Karpas-422 (cell line): ENCODE results near the gene SHROOM4. TPM values are rescaled to one million over a fixed set of nuclear protein-coding genes. Genes with fewer than 3 reads are reported as not detected.
A peak's percentile ranks its signal among the peaks of the same experiment; 100 is the strongest.

Source experiments
- DNase-seq: peaks from one replicate; pipeline ENCODE4 v3.0.0-alpha.2; 2015
- H2AFZ ChIP-seq: fragments of 200-600 bp; sonication (generic); 2 replicates; pipeline ENCODE4 v1.6.1; 2014; ENCODE audit warnings: antibody characterized with exemption, low read length, mixed read lengths
- H3K27ac ChIP-seq: fragments of 200-600 bp; sonication (generic); 2 replicates; pipeline ENCODE4 v1.5.1; 2014; ENCODE audit warnings: mild to moderate bottlenecking, low read length, moderate library complexity
- H3K27me3 ChIP-seq: fragments of 200-600 bp; sonication (generic); 2 replicates; pipeline ENCODE4 v1.6.1; 2014; ENCODE audit warnings: low read length, mixed read lengths
- H3K36me3 ChIP-seq: fragments of 200-600 bp; sonication (generic); 2 replicates; pipeline ENCODE4 v1.6.1; 2014; ENCODE audit warnings: low read length, mixed read lengths; ENCODE audit not compliant: insufficient read depth
- H3K4me1 ChIP-seq: fragments of 200-600 bp; sonication (generic); 2 replicates; pipeline ENCODE4 v1.6.1; 2014; ENCODE audit warnings: mild to moderate bottlenecking, low read length, mixed read lengths
- H3K4me2 ChIP-seq: fragments of 200-600 bp; sonication (generic); 2 replicates; pipeline ENCODE4 v1.6.1; 2014; ENCODE audit warnings: low read length, low read depth, mild to moderate bottlenecking; ENCODE audit not compliant: poor library complexity, severe bottlenecking
- H3K4me3 ChIP-seq: fragments of 200-600 bp; sonication (generic); 2 replicates; pipeline ENCODE4 v1.5.1; 2014; ENCODE audit warnings: mild to moderate bottlenecking, antibody characterized with exemption, low read length, mixed read lengths
- H3K79me2 ChIP-seq: fragments of 200-600 bp; sonication (generic); 2 replicates; pipeline ENCODE4 v1.6.1; 2014; ENCODE audit warnings: mild to moderate bottlenecking, low read length, mixed read lengths
- H3K9ac ChIP-seq: fragments of 200-600 bp; sonication (generic); 2 replicates; pipeline ENCODE4 v1.6.0; 2014; ENCODE audit warnings: low read length
- H3K9me2 ChIP-seq: fragments of 200-600 bp; sonication (generic), shearing (Covaris generic); replicated peaks from 2 replicates; pipeline ENCODE4 v1.6.0; 2014; ENCODE audit warnings: mild to moderate bottlenecking, low read length, moderate library complexity; ENCODE audit not compliant: insufficient read depth
- H3K9me3 ChIP-seq: fragments of 300-700, 200-600 bp; sonication (generic); 2 replicates; pipeline ENCODE4 v1.6.1; 2014; ENCODE audit warnings: low read length, mixed read lengths
- H4K20me1 ChIP-seq: fragments of 200-600 bp; sonication (generic); 2 replicates; pipeline ENCODE4 v1.6.1; 2014; ENCODE audit warnings: mild to moderate bottlenecking, antibody characterized with exemption, low read length, low read depth; ENCODE audit not compliant: insufficient read depth
- total RNA-seq: library from RNA; depleted of rRNA; stranded (reverse); fragments of >200 nt; shearing (Covaris generic); gene quantifications from 2 replicates; pipeline ENCODE4 v1.2.3, GENCODE V29; 2014; ENCODE audit warnings: low replicate concordance

SHROOM4 gene
- total RNA-seq, 1 experiment from 2014 or later, result not detected

DNA sequence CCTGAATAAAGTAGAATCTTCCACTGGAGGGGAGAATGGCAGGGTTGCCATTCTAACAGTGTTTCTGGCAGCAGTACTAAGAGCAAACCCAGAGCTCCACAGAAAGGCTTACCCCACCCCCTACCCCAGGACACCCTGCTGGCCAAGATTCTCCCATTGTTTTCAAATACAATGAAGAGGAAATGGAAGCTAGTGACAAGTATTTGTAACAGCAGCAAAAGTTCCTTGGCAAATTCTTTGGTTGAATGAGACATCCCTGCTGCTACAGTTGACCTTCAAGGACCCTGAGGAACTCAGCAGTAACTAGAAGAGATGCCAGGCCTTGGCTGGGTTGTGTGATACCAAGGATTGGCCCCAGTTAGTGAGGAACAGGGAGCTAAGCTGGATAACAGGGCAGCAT is 219.2 kb downstream of the SHROOM4 start:
- H3K36me3 ChIP-seq, result no peaks in the 10 kb centered on the region
- no peaks in the 10 kb centered on the region for H4K20me1 ChIP-seq
- no peaks in the 10 kb centered on the region for H3K27me3 ChIP-seq
- no peak overlapping the region for H3K4me2 ChIP-seq
- H3K9me3 ChIP-seq, result no peaks in the 10 kb centered on the region
- H3K4me3 ChIP-seq, result no peak overlapping the region
- H3K79me2 ChIP-seq, result no peaks in the 10 kb centered on the region
- H3K4me1 ChIP-seq, result no peaks in the 10 kb centered on the region
- H3K9me2 ChIP-seq, result no peaks in the 10 kb centered on the region
- no peak for DNase-seq
- H3K9ac ChIP-seq, result no peak overlapping the region
- H3K27ac ChIP-seq, result no peak overlapping the region
- no peak overlapping the region for H2AFZ ChIP-seq

GRCh38 chrX:50586980-50587379 is 227.0 kb downstream of the SHROOM4 start:
- no peak overlapping the region for H3K4me3 ChIP-seq
- no peaks in the 10 kb centered on the region for H3K4me1 ChIP-seq
- DNase-seq, result no peak
- H3K27me3 ChIP-seq, result no peaks in the 10 kb centered on the region
- H3K9ac ChIP-seq, result no peak overlapping the region
- H3K79me2 ChIP-seq, result no peaks in the 10 kb centered on the region
- H3K9me2 ChIP-seq, result no peaks in the 10 kb centered on the region
- H4K20me1 ChIP-seq, result no peaks in the 10 kb centered on the region
- H3K4me2 ChIP-seq, result no peak overlapping the region
- H2AFZ ChIP-seq, result no peak overlapping the region
- H3K9me3 ChIP-seq, result no peaks in the 10 kb centered on the region
- H3K36me3 ChIP-seq, result no peaks in the 10 kb centered on the region
- H3K27ac ChIP-seq, result no peak overlapping the region

DNA sequence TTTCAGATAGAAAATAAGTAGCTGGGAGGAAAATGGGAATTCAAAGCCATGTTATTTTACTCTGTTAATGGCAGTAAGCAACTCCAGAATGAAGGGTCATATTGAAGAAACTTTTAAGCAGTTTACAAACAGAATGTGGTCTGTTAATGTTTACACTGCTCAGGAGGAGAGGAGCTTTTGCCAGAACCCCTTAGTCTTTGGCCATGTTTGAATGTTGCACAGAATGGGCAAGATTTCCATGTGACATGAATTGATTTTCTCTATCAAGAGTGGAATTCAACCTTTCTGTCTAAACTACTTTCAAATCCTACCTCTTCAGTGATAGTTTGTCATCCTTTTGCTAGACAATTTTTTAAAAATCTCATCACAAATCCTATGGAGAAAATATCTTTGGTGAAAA is 227.6 kb downstream of the SHROOM4 start:
- Histone ChIP-seq H2AFZ (no peak overlapping the region), H3K36me3 (no peaks in the 10 kb centered on the region), H3K9ac (no peak overlapping the region), H3K4me1 (no peaks in the 10 kb centered on the region), H3K9me2 (no peaks in the 10 kb centered on the region), H3K27ac (no peak overlapping the region), H3K9me3 (no peaks in the 10 kb centered on the region), H3K79me2 (no peaks in the 10 kb centered on the region), H3K27me3 (no peaks in the 10 kb centered on the region), H3K4me2 (no peak overlapping the region), H4K20me1 (no peaks in the 10 kb centered on the region), H3K4me3 (no peak overlapping the region)
- no peak for DNase-seq

DNA sequence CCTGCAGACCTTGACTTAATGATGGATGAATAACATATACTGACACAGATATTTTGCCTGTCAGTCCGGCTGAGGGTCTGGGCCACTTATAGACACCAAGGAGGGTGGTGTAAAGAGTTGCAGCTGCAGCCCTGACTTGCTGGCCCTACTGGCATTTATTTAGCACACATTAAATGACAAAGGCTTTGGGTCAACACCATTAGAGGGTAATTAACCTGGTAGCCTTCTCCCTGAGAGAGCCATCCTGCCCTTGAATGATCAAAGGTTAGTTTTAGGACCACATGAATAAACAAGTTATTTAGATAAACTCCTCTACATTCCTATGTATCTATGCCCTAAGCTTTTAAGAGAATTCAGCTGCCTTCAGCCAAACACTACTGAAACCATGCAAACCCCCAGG is 232.6 kb downstream of the SHROOM4 start:
- Histone ChIP-seq H3K27me3 (no peaks in the 10 kb centered on the region), H3K9me2 (no peaks in the 10 kb centered on the region), H3K27ac (no peak overlapping the region), H3K36me3 (no peaks in the 10 kb centered on the region), H3K9ac (no peak overlapping the region), H4K20me1 (no peaks in the 10 kb centered on the region), H3K79me2 (no peaks in the 10 kb centered on the region), H3K4me2 (no peak overlapping the region), H3K4me3 (no peak overlapping the region), H3K9me3 (no peaks in the 10 kb centered on the region), H3K4me1 (no peaks in the 10 kb centered on the region), H2AFZ (no peak overlapping the region)
- no peak for DNase-seq

DNA sequence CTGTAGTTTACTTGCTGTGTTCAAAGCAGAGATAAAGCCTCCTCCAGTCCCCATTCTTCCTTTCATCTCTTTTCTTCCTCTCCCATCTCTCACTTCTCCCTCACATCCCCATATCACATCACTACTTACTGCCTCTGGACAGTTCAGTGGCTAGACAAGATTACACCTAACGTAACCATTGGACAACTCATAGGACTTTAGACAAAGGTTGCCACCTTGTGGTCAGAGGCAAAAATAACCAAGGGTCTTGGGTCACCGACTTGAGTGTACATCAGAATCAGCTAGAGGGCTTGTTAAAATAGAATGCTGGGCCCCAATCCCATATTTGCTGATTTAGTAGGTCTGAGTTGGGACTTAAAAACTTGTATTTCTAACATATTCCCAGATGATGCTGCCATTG is 234.0 kb downstream of the SHROOM4 start:
- no peak overlapping the region for H3K27ac ChIP-seq
- H3K9me2 ChIP-seq, result no peaks in the 10 kb centered on the region
- DNase-seq, result peak; percentile 82

GRCh38 chrX:50577326-50577725 is 236.7 kb downstream of the SHROOM4 start:
- Histone ChIP-seq H3K4me3 (no peak overlapping the region), H3K27ac (no peak overlapping the region), H4K20me1 (no peaks in the 10 kb centered on the region), H3K9ac (no peak overlapping the region), H2AFZ (no peak overlapping the region), H3K27me3 (no peaks in the 10 kb centered on the region), H3K9me3 (no peaks in the 10 kb centered on the region), H3K4me1 (no peaks in the 10 kb centered on the region), H3K36me3 (no peaks in the 10 kb centered on the region), H3K4me2 (no peak overlapping the region), H3K79me2 (no peaks in the 10 kb centered on the region), H3K9me2 (no peaks in the 10 kb centered on the region)
- DNase-seq, result no peak

More for the DNA sequence above, 234.0 kb downstream of the SHROOM4 start:
- no peak overlapping the region for H2AFZ ChIP-seq
- H4K20me1 ChIP-seq, result no peaks in the 10 kb centered on the region
- no peaks in the 10 kb centered on the region for H3K9me3 ChIP-seq
- no peaks in the 10 kb centered on the region for H3K79me2 ChIP-seq
- H3K27me3 ChIP-seq, result no peaks in the 10 kb centered on the region
- no peak overlapping the region for H3K4me2 ChIP-seq
- H3K36me3 ChIP-seq, result no peaks in the 10 kb centered on the region
- H3K9ac ChIP-seq, result no peak overlapping the region
- no peaks in the 10 kb centered on the region for H3K4me1 ChIP-seq
- H3K4me3 ChIP-seq, result no peak overlapping the region

GRCh38 chrX:50567636-50568035 is 246.4 kb downstream of the SHROOM4 start:
- no peak overlapping the region for H3K4me3 ChIP-seq
- no peaks in the 10 kb centered on the region for H3K4me1 ChIP-seq
- no peak overlapping the region for H2AFZ ChIP-seq
- H3K9ac ChIP-seq, result no peak overlapping the region
- H3K9me3 ChIP-seq, result no peaks in the 10 kb centered on the region
- H3K79me2 ChIP-seq, result no peaks in the 10 kb centered on the region
- no peak overlapping the region for H3K27ac ChIP-seq
- no peaks in the 10 kb centered on the region for H3K27me3 ChIP-seq
- H4K20me1 ChIP-seq, result no peaks in the 10 kb centered on the region
- no peak overlapping the region for H3K4me2 ChIP-seq
- H3K36me3 ChIP-seq, result no peaks in the 10 kb centered on the region
- DNase-seq, result no peak
- H3K9me2 ChIP-seq, result no peaks in the 10 kb centered on the region

DNA sequence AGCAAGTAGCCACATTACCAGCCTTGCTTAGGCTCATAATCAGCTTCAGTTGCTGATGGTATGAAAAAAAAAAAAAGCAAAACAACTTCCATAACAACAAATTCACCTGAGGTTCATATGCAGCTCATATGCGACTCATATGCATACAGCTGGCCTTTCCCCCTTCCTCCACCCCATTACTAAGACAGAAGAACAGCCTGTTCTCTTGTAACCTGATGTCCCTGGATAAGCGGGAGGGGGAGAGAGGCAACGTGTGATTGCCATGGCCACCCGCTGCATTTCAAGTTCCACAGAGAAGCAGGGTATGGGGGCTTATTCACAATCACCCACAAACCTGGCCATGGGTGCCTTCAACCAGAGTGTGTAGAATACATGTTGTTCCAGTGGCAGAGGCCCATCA is 248.3 kb downstream of the SHROOM4 start:
- Histone ChIP-seq H3K27me3 (no peaks in the 10 kb centered on the region), H3K4me2 (no peak overlapping the region), H3K9ac (no peak overlapping the region), H3K4me3 (no peak overlapping the region), H3K27ac (no peak overlapping the region), H4K20me1 (no peaks in the 10 kb centered on the region), H3K4me1 (no peaks in the 10 kb centered on the region), H3K36me3 (no peaks in the 10 kb centered on the region), H3K9me3 (no peaks in the 10 kb centered on the region), H3K9me2 (no peaks in the 10 kb centered on the region), H2AFZ (no peak overlapping the region), H3K79me2 (no peaks in the 10 kb centered on the region)
- no peak for DNase-seq
